ENCODE data around the gene RPS6KB1.
"Not testable (repeated sequence)": the region's sequence is repeated elsewhere in the genome, so short reads cannot be mapped to it uniquely, and the experiment has no call there.

RPS6KB1 gene

GRCh38 chr17:59892924-59893675 is at the start of gene RPS6KB1, which contains the start of gene TUBD1:
RPS6KB1 (plus strand) TSS chr17:59893121; CDS start chr17:59893185, 64 bp downstream.
TUBD1 (minus strand) TSS chr17:59892943; CDS start chr17:59891002, 1,941 bp downstream.
- DNase-seq (ENCODE audit: low read depth in 2 of 3, low spot score in 2 of 3): peak; percentile 79 to 96 (median 90)

GRCh38 chr17:59844884-59845594 is 47.9 kb upstream of the RPS6KB1 start:
- no peak for DNase-seq (ENCODE audit: low read depth in 2 of 3, low spot score in 2 of 3)

DNA sequence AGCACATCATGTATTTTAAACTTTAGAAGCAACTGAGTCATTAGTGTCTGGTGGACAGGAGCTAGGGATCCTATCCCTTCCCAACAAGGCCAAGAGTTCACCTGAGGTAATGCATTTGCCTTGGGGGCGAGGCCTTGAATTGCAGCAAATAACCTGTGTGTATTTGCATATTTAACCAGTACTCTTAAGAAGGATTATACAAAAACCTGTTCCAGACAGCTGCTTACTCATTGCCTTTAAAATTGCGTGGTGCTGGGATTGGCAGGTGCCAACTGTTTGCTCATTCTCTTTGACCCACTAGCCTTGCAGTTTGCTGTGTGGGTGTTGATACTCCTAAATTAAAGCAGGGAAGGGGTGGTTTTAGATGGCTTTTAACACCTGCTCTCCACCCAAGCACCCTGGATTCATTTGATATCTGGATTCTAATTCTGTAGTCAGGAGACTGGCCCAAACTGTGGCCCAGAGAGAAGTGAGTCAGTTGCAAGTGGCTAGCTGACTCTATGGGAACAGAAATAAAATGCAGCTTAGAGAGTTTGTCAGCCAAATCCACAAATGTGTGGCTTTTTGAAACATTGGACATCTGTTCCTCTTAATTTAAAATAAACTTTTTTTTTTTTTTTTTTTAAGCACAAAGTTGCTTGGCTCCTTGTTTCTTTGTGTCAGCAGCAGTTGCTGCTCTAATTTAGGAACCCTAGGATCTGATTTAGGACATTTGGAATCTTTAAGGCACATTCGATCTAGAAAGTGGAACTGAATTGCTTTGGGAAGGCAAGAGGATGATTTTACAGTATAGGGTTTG is 47.1 kb upstream of the RPS6KB1 start:
- no peak for DNase-seq (ENCODE audit: low read depth in 2 of 3, low spot score in 2 of 3)

DNA sequence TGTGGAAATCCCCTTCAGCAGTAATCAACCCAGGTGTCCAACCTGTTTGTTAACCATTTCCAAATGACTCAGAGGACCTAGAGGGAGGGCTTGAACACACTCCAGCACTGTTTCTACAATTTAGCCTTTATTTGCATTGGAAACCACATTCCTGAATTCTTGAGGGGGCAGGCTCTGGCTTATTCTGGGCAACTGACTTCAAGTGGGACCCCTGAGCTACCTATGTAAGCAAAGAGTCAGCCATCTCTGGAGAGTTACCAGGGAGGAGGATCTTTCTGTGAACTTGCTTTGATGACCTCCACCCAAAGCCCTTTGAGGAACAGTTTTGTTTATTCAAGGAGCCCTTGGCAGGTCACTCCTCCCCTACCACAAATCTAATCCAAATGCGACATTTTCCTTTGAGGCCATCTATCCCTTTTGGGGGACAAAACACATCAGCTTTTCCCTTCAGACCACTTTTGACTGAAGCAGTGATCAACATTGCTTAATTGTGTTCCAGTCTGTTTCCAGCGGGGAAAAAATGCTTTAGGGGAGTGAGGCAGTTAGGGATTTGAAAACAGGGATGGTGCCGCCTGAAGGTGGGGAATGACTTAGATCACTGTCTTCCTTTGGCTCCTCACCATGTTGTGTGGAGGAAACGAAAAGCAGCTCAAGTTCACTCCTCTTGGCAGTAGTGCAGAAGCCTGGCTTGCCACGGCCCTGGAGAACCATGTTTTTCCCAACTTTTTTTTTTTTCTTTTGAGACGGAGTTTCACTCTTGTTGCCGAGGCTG is 46.3 kb upstream of the RPS6KB1 start:
- DNase-seq (ENCODE audit: low read depth in 2 of 3, low spot score in 2 of 3): no peak

GRCh38 chr17:59848385-59848668 is 44.6 kb upstream of the RPS6KB1 start:
- DNase-seq (ENCODE audit: low read depth in 2 of 3, low spot score in 2 of 3): no peak

DNA sequence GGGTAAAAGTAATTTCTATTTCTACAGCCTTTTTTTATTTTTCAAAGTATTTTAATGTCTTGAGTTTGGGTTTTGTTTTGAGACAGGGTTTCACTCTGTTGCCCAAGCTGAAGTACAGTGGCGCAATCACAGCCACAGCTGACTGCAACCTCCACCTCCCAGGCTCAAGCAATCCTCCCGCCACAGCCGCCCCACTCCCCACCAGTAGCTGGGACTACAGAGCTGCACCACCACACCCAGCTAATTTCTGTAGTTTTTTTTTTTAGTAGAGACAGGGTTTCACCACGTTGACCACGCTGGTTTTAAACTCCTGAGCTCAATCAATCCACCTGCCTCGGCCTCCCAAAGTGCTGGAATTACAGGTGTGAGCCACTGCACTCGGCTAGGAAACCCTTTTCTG is 44.1 kb upstream of the RPS6KB1 start:
- no peak for DNase-seq (ENCODE audit: low read depth in 2 of 3, low spot score in 2 of 3)

DNA sequence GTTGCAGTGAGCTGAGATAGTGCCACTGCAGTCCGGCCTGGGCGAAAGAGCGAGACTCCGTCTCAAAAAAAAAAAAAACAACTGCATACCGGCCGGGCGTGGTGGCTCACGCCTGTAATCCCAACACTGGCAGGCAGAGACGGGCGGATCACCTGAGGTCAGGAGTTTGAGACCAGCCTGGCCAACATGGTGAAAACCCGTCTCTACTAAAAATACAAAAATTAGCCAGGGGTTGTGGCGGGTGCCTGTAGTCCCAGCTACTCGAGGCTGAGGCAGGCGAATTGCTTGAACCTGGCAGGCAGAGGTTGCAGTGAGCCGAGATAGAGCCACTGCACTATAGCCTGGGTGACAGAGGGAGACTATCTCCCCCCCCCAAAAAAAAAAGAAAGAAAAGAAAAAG is 42.6 kb upstream of the RPS6KB1 start:
- DNase-seq (ENCODE audit: low read depth in 2 of 3, low spot score in 2 of 3): not testable (repeated sequence)

DNA sequence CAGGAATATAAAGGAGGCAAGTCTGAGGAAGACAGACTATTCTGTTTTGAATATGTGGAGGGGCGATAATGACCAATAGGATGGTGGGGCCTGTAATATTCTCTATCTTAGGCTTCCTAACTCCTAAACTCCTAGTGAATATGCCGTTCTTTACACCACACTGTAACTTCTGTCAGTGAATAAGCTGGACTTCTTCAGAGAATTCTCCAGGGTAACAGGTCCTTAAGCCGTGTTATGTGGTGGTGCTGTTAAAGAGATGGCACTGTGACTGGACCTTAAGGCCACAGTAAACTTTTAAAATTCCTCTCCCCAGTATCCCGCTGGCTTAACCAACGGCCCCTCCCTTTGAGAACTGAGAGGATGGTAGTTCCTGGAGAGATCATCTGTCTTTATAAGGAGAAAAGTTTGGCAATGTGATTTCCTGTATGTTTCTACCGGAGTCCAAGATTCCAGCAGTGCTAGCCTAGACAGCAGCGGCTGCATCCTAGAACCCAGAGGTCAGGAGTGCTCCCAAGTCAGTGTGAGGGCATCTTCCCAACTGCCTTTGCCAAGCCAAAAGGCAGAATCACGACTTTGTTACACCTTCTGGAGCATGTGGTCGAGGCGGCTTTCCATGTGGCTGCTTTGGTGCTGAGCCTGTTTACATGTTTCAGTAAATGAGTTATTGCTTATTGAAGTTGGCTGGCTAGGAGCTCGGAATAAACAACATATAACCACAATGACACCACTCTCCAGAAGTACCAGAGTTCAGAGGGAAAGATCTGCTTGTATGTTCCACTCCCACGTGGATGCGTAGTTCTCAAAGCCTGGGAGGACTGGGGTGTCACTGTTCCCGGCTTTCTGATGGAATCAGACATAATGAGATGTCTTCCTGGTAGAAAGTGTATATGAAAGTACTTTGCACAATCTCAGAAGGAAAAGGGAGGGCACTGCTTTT is 41.2 kb upstream of the RPS6KB1 start:
- DNase-seq (ENCODE audit: low read depth in 2 of 3, low spot score in 2 of 3): no peak

DNA sequence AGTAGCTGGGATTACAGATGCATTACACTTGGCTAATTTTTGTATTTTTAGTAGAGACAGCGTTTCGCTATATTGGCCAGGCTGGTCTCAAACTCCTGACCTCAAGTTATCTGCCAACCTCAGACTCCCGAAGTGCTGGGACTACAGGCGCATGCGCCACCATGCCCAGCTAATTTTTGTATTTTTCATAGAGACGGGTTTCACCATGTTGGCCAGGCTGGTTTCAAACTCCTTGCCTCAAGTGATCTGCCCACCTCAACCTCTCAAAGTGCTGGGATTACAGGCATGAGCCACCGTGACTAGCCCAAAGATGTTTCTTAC is 40.1 kb upstream of the RPS6KB1 start:
- DNase-seq (ENCODE audit: low read depth in 2 of 3, low spot score in 2 of 3): not testable (repeated sequence)

DNA sequence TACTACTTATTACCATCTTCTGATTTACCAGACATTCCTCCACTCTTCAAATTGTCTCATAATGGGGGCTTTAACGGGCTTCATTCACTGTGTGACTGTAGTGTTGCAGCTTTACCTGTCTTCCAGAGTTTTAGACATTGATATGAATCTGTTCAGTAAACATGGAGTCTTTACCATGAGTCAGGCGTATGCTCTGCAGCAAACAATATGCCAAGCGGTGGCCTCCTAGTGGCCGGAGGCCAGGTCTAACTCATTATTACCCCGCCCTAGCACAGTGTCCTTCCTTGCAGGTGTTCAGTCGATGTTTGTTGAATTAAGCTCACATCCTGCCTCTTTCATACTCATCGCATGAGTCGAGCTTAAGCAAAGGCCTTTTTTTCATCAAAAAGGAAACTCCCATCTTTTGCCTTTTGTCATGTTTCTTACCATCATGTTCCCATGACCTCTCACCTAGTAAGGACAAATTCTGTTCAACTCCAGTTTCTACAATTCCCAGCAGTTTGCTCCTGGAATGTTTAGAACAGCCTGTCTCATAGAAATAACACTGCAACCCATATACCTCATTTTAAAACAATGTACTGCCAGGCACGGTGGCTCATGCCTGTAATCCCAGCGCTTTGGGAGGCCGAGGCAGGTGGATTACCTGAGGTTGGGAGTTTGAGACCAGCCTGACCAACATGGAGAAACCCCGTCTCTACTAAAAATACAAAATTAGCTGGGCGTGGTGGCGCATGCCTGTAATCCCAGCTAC is 39.6 kb upstream of the RPS6KB1 start:
- no peak for DNase-seq (ENCODE audit: low read depth in 2 of 3, low spot score in 2 of 3)

DNA sequence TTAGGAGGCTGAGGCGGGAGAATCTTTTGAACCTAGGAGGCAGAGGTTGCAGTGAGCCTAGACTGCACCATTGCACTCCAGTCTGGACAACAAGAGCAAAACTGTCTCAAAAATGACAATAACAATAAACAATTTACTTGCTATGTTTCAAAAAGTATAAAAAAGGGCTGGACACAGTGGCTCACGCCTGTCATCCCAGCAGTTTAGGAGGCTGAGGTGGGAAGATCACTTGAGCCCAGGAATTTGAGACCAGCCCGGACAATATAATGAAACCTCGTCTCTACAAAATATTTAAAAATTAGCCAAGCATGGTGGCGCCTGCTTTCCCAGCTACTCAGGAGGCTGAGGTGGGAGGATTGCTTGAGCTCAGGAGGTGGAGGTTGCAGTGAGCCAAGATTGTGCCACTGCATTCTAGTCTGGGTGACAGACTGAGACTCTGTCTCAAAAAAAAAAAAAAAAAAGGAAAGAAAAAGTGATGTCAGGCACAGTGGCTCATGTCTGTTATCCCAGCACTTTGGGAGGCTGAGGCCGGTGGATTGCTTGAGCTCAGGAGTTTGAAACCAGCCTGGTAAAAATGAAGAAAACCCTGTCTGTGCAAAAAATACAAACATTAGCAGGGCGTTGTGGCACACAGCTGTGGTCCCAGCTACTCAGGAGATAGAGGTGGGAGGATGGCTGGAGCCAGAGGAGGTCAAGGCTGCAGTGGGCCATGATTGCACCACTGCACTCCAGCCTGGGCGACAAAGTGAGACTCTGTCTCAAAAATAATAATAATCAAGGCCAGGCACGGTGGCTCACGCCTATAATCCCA is 38.8 kb upstream of the RPS6KB1 start:
- DNase-seq (ENCODE audit: low read depth in 2 of 3, low spot score in 2 of 3): not testable (repeated sequence)

GRCh38 chr17:59856859-59857794 is 35.8 kb upstream of the RPS6KB1 start:
- DNase-seq (ENCODE audit: low read depth in 2 of 3, low spot score in 2 of 3): no peak

DNA sequence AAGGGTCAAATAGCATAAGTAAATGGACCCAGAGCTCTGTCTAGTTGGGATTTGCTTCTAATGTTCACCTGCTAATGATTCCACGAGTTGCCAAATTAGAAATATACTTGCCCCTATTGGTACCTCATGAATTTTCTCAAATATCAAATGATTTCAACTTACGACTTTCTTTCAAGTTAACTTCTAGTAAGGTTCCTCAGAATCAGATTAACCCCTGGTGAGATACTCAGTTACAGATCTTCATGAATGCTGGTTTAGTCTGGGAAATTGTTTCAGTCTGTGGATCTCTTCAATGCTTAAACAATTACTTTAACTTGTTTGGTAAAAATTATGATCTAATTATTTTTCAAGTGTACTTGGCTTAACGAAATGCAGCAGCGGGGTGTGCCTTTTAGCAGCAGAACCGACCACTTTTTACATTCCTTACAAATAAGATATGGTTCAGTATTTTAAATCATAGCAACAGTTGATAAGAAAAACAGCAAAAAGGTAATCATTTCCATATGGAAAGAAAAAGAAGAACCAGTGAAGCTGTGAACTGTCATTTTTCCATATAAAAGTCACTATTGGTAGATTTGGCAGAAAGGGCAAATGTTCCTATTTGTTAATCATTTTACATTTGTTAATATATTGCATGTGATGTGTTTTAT is 34.6 kb upstream of the RPS6KB1 start:
- DNase-seq (ENCODE audit: low read depth in 2 of 3, low spot score in 2 of 3): no peak

GRCh38 chr17:59858932-59859331 is 34.0 kb upstream of the RPS6KB1 start:
- no peak for DNase-seq (ENCODE audit: low read depth in 2 of 3, low spot score in 2 of 3)

GRCh38 chr17:59859444-59860025 is 33.4 kb upstream of the RPS6KB1 start:
- DNase-seq (ENCODE audit: low read depth in 2 of 3, low spot score in 2 of 3): no peak

GRCh38 chr17:59863616-59864015 is 29.3 kb upstream of the RPS6KB1 start:
- no peak for DNase-seq (ENCODE audit: low read depth in 2 of 3, low spot score in 2 of 3)

DNA sequence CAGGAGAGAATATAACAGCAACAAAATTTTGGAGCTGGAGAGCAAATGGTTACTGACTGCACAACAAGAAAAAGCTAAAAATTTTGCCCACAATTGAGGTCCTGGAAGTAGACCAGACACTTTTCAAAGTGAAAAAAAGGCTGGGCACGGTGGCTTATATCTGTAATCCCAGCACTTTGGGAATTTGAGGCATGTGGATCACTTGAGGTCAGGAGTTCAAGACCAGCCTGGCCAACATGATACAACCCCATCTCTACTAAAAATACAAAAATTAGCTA is 23.0 kb upstream of the RPS6KB1 start:
- no peak for DNase-seq (ENCODE audit: low read depth in 2 of 3, low spot score in 2 of 3)

Data from activated CD8-positive, alpha-beta memory T cell treated with anti-CD3 and anti-CD28 coated beads for 48 hours (primary cell).